B cell (primary cell): ENCODE measurements around the gene UGT1A6.

Experiments used
- CTCF ChIP-seq: fragments of 200-600 bp; IDR thresholded peaks from one replicate; pipeline ENCODE4 v1.8.0; 2022; ENCODE audit warnings: antibody characterized with exemption, mild to moderate bottlenecking
- EZH2 ChIP-seq: IDR thresholded peaks from 2 replicates; pipeline ENCODE4 v1.6.1; 2012; ENCODE audit warnings: borderline replicate concordance, low read depth, mild to moderate bottlenecking, moderate library complexity, low read length; ENCODE audit not compliant: insufficient read depth, poor library complexity, severe bottlenecking

GRCh38 chr2:233728723-233729301, 36.1 kb downstream of the UGT1A6 start, which contains the start of gene UGT1A3:
- TF ChIP-seq CTCF, result no peak
- no peak for TF ChIP-seq EZH2
